MM.1S (cell line): ENCODE measurements around the gene TMEFF1.

ENCODE experiments used
- DNase-seq: peaks from one replicate; pipeline ENCODE4 v3.0.0-alpha.2; 2015
- H2AFZ ChIP-seq: fragments of 300-600 bp; sonication (generic); 2 replicates; pipeline ENCODE4 v1.6.0; 2016; ENCODE audit warnings: antibody characterized with exemption, low read length
- H3F3A ChIP-seq: fragments of 300-600 bp; sonication (generic); 2 replicates; pipeline ENCODE4 v1.6.1; 2016; ENCODE audit warnings: mild to moderate bottlenecking, antibody characterized with exemption, low read length, moderate library complexity, mixed read lengths; ENCODE audit not compliant: insufficient read depth
- H3K27ac ChIP-seq: fragments of 300-600 bp; sonication (generic); 2 replicates; pipeline ENCODE4 v1.5.1; 2016; ENCODE audit warnings: mild to moderate bottlenecking, low read length
- H3K27me3 ChIP-seq: fragments of 300-600 bp; sonication (generic); replicated peaks from 2 replicates; pipeline ENCODE4 v1.6.0; 2016; ENCODE audit warnings: low read length; ENCODE audit not compliant: insufficient read depth
- H3K36me3 ChIP-seq: fragments of 300-600 bp; sonication (generic); replicated peaks from 2 replicates; pipeline ENCODE4 v1.6.1; 2016; ENCODE audit warnings: mild to moderate bottlenecking, low read length, mixed read lengths; ENCODE audit not compliant: insufficient read depth
- H3K4me1 ChIP-seq: fragments of 300-600 bp; sonication (generic); 2 replicates; pipeline ENCODE4 v1.6.1; 2016; ENCODE audit warnings: low read length, mixed read lengths
- H3K4me2 ChIP-seq: fragments of 300-600 bp; sonication (generic); 2 replicates; pipeline ENCODE4 v1.6.0; 2016; ENCODE audit warnings: low read depth, low read length
- H3K4me3 ChIP-seq: fragments of 300-600 bp; sonication (generic); 2 replicates; pipeline ENCODE4 v1.5.1; 2016; ENCODE audit warnings: low read length, mixed read lengths
- H3K79me2 ChIP-seq: fragments of 300-600 bp; sonication (generic); 2 replicates; pipeline ENCODE4 v1.6.1; 2016; ENCODE audit warnings: mixed run types, low read length, mixed read lengths
- H3K9ac ChIP-seq: fragments of 300-600 bp; sonication (generic); 2 replicates; pipeline ENCODE4 v1.6.1; 2016; ENCODE audit warnings: low read length, mixed read lengths
- H3K9me2 ChIP-seq: fragments of 300-600 bp; sonication (generic); replicated peaks from 2 replicates; pipeline ENCODE4 v1.6.1; 2016; ENCODE audit warnings: mild to moderate bottlenecking, low read length, mixed read lengths; ENCODE audit not compliant: insufficient read depth
- H3K9me3 ChIP-seq: fragments of 300-600 bp; sonication (generic); replicated peaks from 2 replicates; pipeline ENCODE4 v1.6.1; 2016; ENCODE audit warnings: mild to moderate bottlenecking, low read length, mixed read lengths; ENCODE audit not compliant: insufficient read depth
- H4K20me1 ChIP-seq: fragments of 300-600 bp; sonication (generic); 2 replicates; pipeline ENCODE4 v1.6.1; 2016; ENCODE audit warnings: mild to moderate bottlenecking, low read length, moderate library complexity, mixed read lengths; ENCODE audit not compliant: insufficient read depth
- CTCF ChIP-seq: fragments of 300-600 bp; sonication (generic); IDR thresholded peaks from 2 replicates; pipeline ENCODE4 v1.5.1; 2016; ENCODE audit warnings: antibody characterized with exemption, low read length, mixed read lengths
- EZH2 ChIP-seq: fragments of 300-600 bp; sonication (generic); optimal IDR thresholded peaks from 2 replicates; pipeline ENCODE3; 2017; ENCODE audit warnings: low read depth, mild to moderate bottlenecking, antibody characterized with exemption, low read length, mixed read lengths
- EZH2phosphoT487 ChIP-seq: fragments of 300-600 bp; sonication (generic); IDR thresholded peaks from 2 replicates; pipeline ENCODE4 v1.6.1; 2018; ENCODE audit warnings: antibody characterized with exemption, low read length

The TMEFF1 gene

DNA sequence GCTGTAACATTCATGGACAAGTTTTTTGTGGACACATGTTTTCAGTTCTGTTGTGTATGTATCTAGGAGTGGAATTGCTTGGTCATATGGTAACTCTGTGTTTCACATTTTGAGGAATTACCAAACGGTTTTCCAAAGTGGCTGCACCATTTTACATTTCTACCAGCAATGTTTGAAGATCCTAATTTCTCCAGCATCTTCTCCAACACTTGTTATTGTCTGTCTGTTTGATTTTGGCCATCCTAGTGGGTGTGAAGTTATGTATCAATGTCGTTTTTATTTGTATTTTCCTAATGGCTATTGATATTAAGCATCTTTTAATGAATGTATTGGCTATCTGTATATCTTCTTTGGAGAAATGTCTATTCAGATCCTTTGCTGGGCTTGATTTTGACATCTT is 6.9 kb downstream of the TMEFF1 start:
- Histone ChIP-seq H3K79me2 (peaks cover 11% of the 10 kb centered on the region), H3K9me2 (no peaks in the 10 kb centered on the region), H3K27ac (no peak overlapping the region), H3K4me3 (no peak overlapping the region), H3K4me2 (no peak overlapping the region), H3K9ac (no peak overlapping the region), H4K20me1 (no peaks in the 10 kb centered on the region), H2AFZ (no peak overlapping the region), H3K36me3 (no peaks in the 10 kb centered on the region), H3K4me1 (no peaks in the 10 kb centered on the region), H3K27me3 (no peaks in the 10 kb centered on the region), H3K9me3 (no peaks in the 10 kb centered on the region), H3F3A (no peaks in the 10 kb centered on the region)
- TF ChIP-seq EZH2phosphoT487: no peak
- TF ChIP-seq EZH2: no peak
- no peak for TF ChIP-seq CTCF
- DNase-seq: no peak

DNA sequence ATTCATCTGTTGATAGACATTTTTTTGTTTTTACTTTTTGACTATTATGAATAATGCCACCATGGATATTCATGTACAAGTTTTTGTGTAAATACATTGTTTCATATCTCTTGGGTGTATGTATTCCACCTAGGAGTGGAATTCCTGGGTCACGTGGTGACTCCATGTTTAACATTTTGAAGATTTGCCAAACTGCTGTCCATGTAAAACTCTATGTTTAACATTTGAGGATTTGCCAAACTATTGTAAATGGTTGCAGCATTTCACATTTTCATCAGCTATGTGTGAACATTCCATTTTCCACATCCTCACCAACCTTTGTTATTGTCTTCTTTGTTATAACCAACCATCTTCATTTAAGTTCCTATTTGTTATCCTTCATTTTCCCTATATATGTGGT is 12.2 kb downstream of the TMEFF1 start:
- H3K4me2 ChIP-seq: no peak overlapping the region
- peaks cover 12% of the 10 kb centered on the region for H3F3A ChIP-seq
- DNase-seq: no peak
- H2AFZ ChIP-seq: no peak overlapping the region
- TF ChIP-seq EZH2: no peak
- no peak for TF ChIP-seq EZH2phosphoT487
- no peak for TF ChIP-seq CTCF
- peaks cover 22% of the 10 kb centered on the region for H3K4me1 ChIP-seq
- H3K27ac ChIP-seq: no peak overlapping the region
- H3K9me2 ChIP-seq: no peaks in the 10 kb centered on the region
- no peak overlapping the region for H3K4me3 ChIP-seq
- no peaks in the 10 kb centered on the region for H3K9me3 ChIP-seq
- no peaks in the 10 kb centered on the region for H3K36me3 ChIP-seq
- no peak overlapping the region for H3K9ac ChIP-seq
- no peaks in the 10 kb centered on the region for H3K27me3 ChIP-seq
- no peaks in the 10 kb centered on the region for H4K20me1 ChIP-seq
- peaks cover 10% of the 10 kb centered on the region for H3K79me2 ChIP-seq

DNA sequence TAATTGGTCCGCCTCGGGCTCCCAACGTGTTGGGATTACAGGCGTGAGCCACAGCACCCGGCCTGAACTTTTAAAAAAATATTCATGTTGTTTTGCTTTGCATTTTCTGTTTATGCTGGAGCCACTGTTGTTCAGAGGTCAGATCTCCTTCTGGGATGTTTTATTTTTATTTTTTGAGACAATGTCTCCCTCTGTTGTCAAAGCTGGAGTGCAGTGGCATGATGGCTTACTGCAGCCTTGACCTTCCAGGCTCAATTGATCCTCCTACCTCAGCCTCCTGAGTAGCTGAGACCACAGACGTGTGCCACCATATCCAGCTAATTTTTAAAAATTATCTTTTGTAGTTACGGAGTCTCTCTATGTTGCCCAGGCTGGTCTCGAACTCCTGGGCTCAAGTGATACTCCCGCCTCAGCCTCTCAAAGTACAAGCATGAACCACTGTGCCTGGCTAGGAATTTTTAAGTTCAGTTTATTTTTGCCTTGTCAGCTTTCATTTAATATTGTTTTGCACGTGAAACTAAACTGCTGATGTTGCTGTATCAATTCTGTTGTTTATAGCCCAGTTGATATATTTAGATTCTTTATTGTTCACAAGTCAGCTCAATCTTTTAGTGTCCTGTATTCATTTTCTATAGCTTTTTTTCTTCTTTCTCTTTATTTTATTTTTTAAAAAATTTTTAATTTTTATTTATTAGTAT is 13.7 kb downstream of the TMEFF1 start:
- TF ChIP-seq EZH2phosphoT487 (no peak), CTCF (peak; percentile 23), EZH2 (no peak)
- peaks cover 12% of the 10 kb centered on the region for H3F3A ChIP-seq
- H3K4me1 ChIP-seq: peaks cover 22% of the 10 kb centered on the region
- peak; percentile 77 for DNase-seq
- no peaks in the 10 kb centered on the region for H3K9me2 ChIP-seq
- no peak overlapping the region for H3K4me3 ChIP-seq
- no peak overlapping the region for H3K9ac ChIP-seq
- peaks cover 10% of the 10 kb centered on the region for H3K79me2 ChIP-seq
- H3K27ac ChIP-seq: peak overlapping the region; percentile 35; the same call in 1 of the 2 replicates
- H4K20me1 ChIP-seq: no peaks in the 10 kb centered on the region
- no peaks in the 10 kb centered on the region for H3K36me3 ChIP-seq
- H3K9me3 ChIP-seq: no peaks in the 10 kb centered on the region
- H3K27me3 ChIP-seq: no peaks in the 10 kb centered on the region
- peak overlapping the region; percentile 20; the same call in 1 of the 2 replicates for H2AFZ ChIP-seq
- peak overlapping the region; percentile 17; the same call in 1 of the 2 replicates for H3K4me2 ChIP-seq
